Gastroesophageal sphincter (tissue), 3 donors: ENCODE results near the gene NID2.

Experiments
- EP300 ChIP-seq: sonication (generic); formaldehyde crosslinking; IDR thresholded peaks from one replicate; pipeline ENCODE4 v1.6.1; 2017; ENCODE audit warnings: antibody characterized with exemption, mild to moderate bottlenecking
- POLR2A ChIP-seq, 2 donors: fragments of 450-650 bp; IDR thresholded peaks; one replicate each; pipeline ENCODE4 v1.6.1; 2017; ENCODE audit warnings: antibody characterized with exemption in 2 of 2, mild to moderate bottlenecking in 2 of 2, moderate library complexity in 1 of 2
- POLR2AphosphoS5 ChIP-seq: sonication (generic); formaldehyde crosslinking; IDR thresholded peaks from one replicate; pipeline ENCODE4 v1.6.1; 2017; ENCODE audit warnings: antibody characterized with exemption
- TF ChIP-seq, protein P1 (sequence below), 4 experiments: fragments of 200-600 bp in 2 of 4; fragments of 450-650 bp in 2 of 4; sonication (generic) in 1 of 4; IDR thresholded peaks; one replicate each; pipeline ENCODE4 v1.5.1; 2017 to 2019; ENCODE audit warnings: antibody characterized with exemption in 4 of 4, mild to moderate bottlenecking in 2 of 4, moderate library complexity in 2 of 4

DNA sequence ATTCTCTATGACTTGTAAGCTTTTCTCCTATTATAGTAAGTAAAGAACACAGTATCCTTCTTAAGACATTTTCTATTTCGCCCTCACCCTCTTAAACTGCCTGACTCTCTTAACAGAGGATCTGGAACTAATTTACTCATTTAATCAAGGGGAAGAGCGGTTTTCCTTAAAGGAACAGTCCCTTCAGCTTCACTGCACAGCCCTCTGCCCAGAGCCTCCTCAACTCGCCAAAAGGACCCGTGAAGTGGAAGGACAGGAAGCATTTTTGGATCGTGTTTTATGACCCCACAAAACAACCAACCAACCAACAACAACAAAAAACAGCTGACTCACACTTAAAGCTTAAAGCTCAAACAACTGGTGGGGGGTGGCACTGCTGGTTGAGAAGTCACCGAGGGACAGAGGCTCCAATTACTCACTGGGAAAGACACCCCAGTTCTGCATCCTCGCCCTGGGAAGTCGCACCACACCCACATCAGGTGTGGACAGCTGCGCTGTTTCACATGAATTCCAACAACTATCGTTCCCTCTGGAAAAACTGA lies 35.7 kb downstream of the NID2 start:
- TF ChIP-seq, protein P1, sequence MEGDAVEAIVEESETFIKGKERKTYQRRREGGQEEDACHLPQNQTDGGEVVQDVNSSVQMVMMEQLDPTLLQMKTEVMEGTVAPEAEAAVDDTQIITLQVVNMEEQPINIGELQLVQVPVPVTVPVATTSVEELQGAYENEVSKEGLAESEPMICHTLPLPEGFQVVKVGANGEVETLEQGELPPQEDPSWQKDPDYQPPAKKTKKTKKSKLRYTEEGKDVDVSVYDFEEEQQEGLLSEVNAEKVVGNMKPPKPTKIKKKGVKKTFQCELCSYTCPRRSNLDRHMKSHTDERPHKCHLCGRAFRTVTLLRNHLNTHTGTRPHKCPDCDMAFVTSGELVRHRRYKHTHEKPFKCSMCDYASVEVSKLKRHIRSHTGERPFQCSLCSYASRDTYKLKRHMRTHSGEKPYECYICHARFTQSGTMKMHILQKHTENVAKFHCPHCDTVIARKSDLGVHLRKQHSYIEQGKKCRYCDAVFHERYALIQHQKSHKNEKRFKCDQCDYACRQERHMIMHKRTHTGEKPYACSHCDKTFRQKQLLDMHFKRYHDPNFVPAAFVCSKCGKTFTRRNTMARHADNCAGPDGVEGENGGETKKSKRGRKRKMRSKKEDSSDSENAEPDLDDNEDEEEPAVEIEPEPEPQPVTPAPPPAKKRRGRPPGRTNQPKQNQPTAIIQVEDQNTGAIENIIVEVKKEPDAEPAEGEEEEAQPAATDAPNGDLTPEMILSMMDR (IDR thresholded peaks at IDR 0.05), result no peak
- TF ChIP-seq POLR2A (IDR thresholded peaks at IDR 0.05) (no peak), POLR2AphosphoS5 (no peak), EP300 (no peak)
